Activated naive CD4-positive, alpha-beta T cell treated with anti-CD3 and anti-CD28 coated beads, Interleukin-2, amount 50 U/mL, for 72 hours (primary cell): ENCODE measurements around the gene SPATA6. TPM values are rescaled to one million over a fixed set of nuclear protein-coding genes. Genes with fewer than 3 reads are reported as not detected.

Experiments
- ATAC-seq, 2 donors: fragments of 150-1000 bp; cut with Tn5 transposase; 2 replicates each; pipeline ENCODE4 v1.10.0; 2021; ENCODE audit warnings: mild to moderate bottlenecking in 2 of 2, moderate library complexity in 2 of 2
- DNase-seq, 2 donors: peaks; one replicate each; pipeline ENCODE4 v3.0.0; 2021 to 2022; ENCODE audit warnings: low spot score in 2 of 2
- H3K27ac Mint-ChIP-seq, 2 donors: one replicate each; pipeline ENCODE4 v1.8.0; 2022; ENCODE audit warnings: mild to moderate bottlenecking in 2 of 2, mixed read lengths in 2 of 2
- H3K36me3 Mint-ChIP-seq, 2 donors: one replicate each; pipeline ENCODE4 v1.8.0; 2022; ENCODE audit warnings: mixed read lengths in 2 of 2
- H3K9me3 Mint-ChIP-seq, 2 donors: one replicate each; pipeline ENCODE4 v1.8.0; 2022; ENCODE audit warnings: mixed read lengths in 2 of 2
- total RNA-seq, 2 donors: library from RNA; stranded (reverse); gene quantifications; one replicate each; pipeline ENCODE4 v1.2.3, GENCODE V29; 2022

The SPATA6 gene
- total RNA-seq, 2 donors from 2014 or later, result 1.7 to 4.2 TPM

- Mint-ChIP-seq H3K9me3 (no peaks in the 10 kb centered on the region), H3K36me3 (no peaks in the 10 kb centered on the region), H3K27ac (no peak overlapping the region)
- ATAC-seq (no peak), DNase-seq (peak in 1 of 2 donors; percentile 42)
These were observed 220.7 kb downstream of the SPATA6 start for GRCh38 chr1:48251323-48251722.

DNA sequence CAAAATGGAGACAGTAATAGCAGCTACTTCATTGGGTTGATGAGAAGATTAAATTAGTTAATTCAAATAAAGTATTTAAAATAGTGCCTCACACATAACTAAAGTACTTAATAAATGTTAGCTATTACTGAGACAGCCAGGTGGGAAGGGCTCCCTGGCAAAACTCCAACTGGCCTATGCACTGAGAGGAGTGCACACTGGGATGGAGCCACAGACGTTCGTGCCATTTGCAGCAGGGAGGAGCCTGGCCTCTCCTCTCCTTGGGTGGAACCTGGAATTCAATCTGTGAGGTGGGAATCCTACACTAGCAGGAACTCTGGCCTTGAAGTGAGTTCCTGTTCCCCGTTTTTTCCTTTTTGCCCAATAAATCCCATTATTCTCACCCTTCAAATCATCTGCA lies 221.4 kb downstream of the SPATA6 start:
- no peak for ATAC-seq
- peak in 1 of 2 donors; percentile 18 for DNase-seq
- Mint-ChIP-seq H3K36me3 (no peaks in the 10 kb centered on the region), H3K9me3 (no peaks in the 10 kb centered on the region), H3K27ac (no peak overlapping the region)

- H3K27ac Mint-ChIP-seq, result no peak overlapping the region
- no peaks in the 10 kb centered on the region for H3K36me3 Mint-ChIP-seq
- no peak for DNase-seq
- ATAC-seq, result no peak
- H3K9me3 Mint-ChIP-seq, result no peaks in the 10 kb centered on the region
These were observed 222.1 kb downstream of the SPATA6 start for GRCh38 chr1:48249868-48250267.

GRCh38 chr1:48248356-48248755 lies 223.6 kb downstream of the SPATA6 start:
- ATAC-seq (no peak), DNase-seq (peak in 1 of 2 donors; percentile 13)
- Mint-ChIP-seq H3K9me3 (no peaks in the 10 kb centered on the region), H3K36me3 (no peaks in the 10 kb centered on the region), H3K27ac (no peak overlapping the region)

DNA sequence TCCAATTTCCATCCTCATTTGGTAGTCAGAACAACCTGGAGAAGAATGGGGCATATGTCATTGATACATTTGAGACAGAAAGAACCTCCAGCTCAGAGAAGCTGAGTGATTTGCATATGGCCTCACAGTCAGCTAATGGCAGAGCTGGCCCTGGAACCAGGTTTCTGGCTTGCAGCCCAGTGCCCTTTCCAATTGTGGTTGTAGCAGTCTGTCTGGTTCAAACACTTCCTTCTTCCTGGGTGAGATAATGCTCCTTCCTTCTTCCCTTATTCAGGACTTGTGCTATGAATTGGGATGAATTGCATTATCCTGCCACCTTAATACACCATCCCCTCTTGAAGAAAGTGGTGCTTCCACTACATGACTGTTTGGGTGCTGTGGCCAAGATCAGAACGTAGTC lies 225.3 kb downstream of the SPATA6 start:
- DNase-seq (peak in 1 of 2 donors; percentile 25), ATAC-seq (no peak)
- Mint-ChIP-seq H3K27ac (no peak overlapping the region), H3K36me3 (no peaks in the 10 kb centered on the region), H3K9me3 (no peaks in the 10 kb centered on the region)

Other genes with a start within 250 kb of the SPATA6 start
- gene SLC5A9, start 249.5 kb downstream of the SPATA6 start, total RNA-seq, result not detected